ENCODE results near the gene ATIC.

Gene ATIC

DNA sequence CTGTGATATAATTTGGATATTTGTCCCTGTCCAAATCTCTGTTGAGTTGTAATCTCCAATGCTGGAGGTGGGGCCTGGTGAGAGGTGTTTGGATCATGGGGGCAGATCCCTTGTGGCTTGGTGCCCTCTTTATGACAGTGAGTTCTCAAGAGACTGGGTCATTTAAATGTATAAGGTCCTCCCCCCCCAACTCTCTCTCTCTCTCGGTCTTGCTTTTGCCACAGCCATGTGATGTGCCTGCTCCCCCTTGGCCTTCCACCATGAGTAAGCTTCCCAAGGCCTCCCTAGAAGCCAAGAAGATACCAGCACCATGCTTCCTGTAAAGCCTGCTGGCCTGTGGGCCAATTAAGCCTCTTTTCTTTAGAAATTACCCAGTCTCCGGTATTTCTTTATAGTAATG, 65.4 kb downstream of the ATIC start:
- DNase-seq, result no peak

DNA sequence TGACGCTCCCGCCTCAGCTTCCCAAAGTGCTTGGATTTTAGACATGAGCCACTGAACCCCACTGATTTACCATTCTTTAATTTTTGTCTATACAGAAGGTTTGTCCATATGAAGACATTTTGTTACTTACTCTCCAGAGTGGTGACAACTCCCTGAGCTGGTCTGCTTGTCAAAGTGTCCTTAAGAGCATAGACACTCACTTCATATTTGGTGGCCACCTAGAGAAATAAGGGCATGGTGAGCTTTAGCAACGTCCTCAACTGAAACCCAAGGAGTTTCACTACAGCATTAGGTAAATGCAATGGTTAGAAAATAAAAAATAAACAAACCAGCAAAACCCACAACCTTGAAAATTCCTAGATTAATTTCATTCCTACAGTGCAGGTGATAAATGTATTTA, 66.2 kb downstream of the ATIC start:
- DNase-seq, result no peak

DNA sequence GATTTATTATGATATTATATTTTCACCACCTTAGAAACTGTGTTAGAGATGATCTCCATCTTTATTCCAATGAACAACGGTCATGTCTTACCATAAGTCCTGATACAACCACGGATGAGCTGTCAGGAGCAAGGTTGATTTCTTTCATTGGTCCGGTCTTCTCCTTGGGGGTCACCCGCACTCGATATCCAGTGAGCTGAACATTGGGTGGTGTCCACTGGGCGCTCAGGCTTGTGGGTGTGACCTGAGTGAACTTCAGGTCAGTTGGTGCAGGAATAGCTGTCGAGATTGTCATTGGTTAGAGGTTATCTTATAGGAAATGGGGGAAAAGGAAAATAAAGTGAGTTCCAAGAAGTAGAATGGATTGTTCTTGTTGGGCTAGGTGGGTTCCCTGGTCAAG, 67.2 kb downstream of the ATIC start:
- DNase-seq, result no peak

DNA sequence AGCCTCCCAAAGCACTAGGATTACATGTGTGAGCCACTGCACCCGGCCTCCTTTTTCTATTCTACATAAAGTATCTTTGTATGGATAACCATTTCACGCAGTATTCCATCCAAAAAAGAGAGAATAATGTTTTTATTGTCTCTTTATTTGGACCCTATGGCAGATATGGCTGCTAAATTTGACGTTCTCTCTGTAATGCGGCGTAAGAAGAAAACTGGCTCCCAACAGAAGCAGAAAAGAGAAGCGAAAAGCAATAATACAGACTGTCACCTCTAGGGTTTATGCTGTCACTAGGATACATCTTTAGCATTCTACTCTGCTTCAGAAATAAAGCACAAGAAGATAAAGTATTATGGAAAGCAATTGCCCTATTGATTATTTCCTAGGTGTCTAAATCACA, 68.1 kb downstream of the ATIC start:
- DNase-seq, result no peak

DNA sequence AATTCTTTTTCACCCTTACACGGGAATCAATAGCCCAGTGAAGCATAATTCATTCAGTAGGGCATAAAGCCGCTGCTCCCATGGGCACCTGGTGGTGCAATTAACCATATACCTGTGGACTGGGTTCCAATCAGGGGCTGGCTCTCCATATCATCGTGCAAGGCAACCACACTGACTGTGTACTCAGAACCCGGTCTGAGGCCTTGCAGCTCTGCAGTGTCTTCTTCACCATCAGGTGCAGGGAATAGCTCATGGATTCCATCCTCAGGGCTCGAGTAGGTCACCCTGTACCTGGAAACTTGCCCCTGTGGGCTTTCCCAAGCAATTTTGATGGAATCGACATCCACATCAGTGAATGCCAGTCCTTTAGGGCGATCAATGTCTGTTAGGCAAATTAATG, 68.8 kb downstream of the ATIC start:
- DNase-seq, result no peak

DNA sequence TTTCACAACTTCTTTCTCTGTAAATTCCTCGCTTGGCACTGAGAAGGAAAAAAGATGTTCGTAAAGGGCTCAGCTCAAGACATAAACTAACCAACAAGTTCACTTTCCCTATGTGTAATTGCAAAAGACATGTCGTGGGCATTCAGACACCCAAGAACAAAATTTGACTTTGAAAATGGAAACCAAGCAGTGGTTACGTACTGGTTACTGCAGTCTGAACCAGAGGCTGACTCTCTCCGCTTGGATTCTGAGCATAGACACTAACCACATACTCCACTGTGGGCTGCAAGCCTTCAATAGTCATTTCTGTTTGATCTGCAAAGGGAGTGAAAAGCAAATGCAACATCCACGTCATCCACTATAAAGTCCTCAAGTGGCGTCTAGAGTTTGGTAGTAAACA, 70.2 kb downstream of the ATIC start:
- no peak for DNase-seq

DNA sequence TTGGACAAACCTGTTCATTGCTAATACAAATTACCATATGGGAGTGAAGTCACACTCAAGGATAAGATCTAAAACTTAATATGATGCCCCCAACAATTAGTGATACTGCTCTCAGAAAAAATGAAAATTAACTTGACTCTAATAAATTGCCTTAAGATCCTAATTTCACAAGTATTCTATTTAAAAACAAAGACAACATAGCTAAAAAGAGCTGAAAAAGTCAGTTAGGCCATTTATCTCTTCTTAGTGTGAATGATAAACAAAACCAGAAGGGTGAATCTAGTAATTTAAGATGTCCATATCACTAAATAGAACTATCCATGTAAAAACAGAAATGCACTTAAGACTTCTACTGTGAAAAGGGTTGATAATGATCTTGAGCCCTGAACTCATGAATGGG, 70.6 kb downstream of the ATIC start:
- DNase-seq, result no peak

DNA sequence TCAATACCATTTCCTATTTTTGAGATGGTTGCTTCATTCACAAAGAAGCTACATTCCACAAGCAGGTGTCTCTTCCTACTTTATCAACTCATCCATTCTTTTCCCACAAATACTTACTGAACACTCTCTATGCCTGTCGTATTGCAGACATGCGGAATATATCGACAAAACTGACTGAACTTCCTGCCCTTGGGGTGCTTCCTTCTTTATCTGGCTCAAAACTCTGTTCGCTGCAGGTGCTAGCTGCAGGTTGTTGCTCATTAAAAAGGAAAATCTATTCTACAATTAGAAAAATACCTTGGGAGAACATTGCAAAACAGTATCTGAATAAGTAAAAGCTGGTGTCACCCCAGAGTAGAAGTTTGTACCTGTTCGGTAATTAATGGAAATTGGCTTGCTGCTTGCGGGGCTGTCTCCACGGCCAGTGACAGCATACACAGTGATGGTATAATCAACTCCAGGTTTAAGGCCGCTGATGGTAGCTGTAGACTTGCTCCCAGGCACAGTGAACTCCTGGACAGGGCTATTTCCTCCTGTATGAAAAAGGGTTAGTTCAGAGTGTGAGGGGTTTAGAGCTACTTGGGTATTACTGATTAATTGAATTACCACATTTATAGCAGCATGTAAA, 71.9 kb downstream of the ATIC start:
- no peak for DNase-seq

DNA sequence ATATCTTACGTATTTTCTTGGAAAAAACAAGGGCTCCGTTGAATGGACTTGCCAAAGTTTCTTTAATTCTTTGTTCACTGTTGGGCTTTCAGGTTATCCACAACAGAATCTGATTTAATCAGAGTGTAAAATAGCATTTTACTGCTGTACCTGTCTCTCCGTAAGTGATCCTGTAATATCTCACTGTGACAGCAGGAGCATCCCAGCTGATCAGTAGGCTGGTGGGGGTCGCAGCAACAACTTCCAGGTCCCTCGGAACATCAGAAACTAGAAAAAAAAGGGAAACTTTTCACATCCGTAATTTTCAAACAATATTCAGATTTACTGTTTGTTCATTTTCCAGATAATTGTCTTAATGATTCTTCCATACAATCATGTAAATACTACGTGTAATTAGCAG, 72.9 kb downstream of the ATIC start:
- no peak for DNase-seq

DNA sequence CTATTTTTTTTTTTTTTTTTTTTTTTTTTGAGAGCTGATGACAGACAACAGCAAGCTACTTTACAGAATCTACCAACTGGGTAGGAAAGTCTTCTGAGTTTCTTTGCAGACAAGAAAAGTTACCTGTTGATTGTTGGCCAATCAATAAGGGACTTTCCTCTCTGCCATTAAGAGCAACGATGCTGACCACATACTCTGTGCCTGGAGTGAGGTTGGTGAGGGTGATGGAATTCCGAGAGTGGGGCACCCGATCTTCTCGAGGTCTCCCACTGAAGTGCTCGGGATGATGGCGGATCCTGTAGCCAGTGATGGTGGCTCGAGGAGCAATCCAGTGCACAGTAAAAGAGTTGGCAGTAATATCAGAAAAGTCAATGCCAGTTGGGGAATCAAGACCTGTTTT, 74.7 kb downstream of the ATIC start:
- no peak for DNase-seq

DNA sequence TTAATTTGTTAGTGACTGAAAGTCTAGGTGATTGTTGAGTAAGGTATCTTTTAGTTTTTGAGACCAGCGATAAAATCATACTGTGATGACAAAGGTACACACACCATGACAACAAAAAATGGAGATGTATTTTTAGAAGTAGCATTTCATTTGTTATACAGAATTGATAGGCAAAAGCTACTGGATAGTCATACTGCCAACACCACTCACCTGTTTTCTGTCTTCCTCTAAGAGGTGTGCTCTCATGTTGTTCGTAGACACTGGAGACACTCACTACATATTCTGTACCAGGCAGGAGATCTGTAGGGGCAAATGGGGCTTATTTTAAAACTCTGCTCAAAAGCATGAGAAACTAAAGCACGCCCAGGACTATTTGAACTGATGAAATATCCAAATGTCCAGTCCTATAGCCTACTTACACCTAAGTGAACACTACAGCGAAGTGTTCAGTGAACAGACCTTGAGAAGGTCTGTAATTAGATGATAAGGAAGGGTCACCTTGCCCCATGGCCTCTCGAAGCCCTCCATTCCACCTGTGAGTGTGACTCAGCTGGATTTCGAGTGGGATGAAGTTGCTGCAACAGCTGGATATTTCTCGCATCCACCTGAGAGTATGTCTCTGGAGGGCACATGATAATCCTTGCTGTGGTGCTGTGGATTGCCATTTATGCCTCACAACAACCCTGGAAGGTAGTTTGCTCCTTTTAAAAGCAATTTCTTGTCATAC, 76.3 kb downstream of the ATIC start:
- no peak for DNase-seq

DNA sequence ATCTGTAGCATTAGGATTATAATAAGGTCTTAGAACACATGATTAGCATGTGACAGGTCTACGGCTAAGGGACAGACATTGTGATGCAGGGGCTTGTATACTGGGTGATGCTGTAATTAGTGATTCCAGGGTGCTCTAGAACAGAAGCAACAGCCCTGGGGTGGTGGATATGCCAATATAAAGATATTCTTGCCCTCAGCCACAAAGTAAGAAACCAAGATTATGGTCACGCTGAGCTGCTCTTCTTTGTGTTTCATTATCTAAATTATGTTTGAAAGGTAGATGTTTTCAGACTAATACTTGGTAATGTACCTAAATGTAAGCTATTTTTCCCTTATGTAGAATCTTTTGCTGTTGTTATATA, 78.7 kb downstream of the ATIC start:
- DNase-seq, result no peak

DNA sequence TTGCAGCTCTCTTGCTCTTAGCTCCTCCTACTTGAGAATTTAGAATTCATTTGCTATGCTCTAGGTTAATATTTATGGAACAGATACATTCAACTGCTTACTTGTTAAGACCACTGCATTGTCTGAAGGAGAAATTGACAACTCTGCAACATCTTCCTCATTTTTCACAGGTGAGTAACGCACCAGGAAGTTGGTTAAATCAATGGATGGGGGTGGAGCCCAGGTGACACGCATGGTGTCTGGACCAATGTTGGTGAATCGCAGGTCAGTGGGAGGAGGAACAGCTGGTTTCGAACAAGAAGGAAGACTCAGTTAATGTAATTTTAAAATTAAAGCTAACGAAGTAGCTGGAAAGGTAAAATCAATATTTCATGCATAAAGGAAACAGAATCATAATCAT, 79.7 kb downstream of the ATIC start:
- no peak for DNase-seq

DNA sequence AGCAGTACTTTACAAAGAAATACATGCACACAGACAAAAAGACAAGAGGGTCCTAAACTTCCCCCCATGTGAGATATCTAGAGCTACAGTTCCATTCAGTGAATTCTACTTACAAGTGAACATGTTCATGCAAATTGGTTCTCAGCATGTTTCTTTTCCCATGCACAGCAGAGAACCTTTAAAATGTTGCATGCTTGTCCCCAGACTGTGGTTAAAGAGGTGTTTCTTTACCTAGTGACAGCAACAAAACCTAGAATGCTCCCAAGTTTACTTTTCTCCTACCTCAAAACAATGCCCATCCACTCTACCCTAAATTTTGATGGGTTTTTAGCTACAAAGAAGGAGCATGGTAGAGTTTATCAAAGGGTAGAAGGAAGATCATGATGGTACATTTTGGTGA, 80.3 kb downstream of the ATIC start:
- DNase-seq, result no peak

DNA sequence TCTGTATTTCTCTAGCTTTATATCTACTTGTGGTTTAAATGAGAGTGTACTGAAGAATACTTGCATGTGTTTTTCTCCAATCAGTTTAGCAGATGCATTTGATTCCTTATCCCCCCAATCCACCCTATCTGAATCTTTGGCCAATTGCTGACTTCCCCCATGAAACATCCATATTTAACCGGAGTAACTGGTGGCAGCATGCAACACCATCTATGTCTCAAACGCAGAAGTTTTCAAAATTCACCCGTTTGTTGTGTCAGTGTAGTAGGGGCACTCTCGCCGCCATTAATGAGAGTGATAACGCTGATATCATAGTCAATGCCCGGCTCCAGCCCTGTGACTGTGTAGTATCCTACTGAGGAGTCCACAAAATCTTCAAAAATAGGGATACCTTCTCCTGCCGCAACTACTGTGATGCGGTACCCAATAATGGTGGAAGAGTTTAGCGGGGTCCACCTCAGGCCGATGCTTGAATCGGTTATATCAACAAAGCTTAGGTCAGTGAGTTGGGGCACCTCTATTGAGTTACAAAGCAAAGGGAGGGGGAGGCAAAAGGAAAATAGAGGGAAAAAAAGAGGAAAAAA, 80.9 kb downstream of the ATIC start:
- no peak for DNase-seq

DNA sequence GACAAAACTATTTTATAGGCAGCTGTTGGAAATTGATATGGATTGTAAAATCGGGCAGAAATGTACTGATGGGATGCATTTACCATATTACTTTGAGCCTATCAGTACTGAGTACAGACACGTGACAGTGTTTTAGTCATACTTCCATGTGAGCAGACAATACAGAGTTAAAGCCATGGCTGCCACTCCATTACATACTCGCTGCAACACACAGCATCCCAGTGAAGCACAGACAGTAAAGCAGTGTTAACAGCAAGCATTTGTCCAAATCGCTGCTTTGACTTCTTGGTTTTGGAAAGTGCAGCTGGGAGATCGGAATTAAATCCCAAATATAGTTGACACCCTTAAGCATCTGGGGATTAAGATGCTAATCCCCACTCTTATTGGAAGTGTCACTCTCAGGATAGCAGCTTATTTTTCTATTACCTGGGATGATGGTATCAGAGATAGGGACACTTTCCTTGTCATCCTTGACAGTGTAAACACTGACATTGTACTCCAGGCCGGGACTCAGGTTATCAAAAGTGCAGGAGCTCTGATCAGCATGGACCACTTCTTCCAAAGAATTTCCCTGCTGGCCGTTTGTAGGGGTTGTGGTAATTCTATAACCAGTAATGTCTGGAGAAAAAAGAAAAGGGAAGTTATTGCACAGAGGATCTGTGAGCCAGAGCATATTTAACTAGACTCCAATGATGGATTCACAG, 82.4 kb downstream of the ATIC start:
- no peak for DNase-seq

DNA sequence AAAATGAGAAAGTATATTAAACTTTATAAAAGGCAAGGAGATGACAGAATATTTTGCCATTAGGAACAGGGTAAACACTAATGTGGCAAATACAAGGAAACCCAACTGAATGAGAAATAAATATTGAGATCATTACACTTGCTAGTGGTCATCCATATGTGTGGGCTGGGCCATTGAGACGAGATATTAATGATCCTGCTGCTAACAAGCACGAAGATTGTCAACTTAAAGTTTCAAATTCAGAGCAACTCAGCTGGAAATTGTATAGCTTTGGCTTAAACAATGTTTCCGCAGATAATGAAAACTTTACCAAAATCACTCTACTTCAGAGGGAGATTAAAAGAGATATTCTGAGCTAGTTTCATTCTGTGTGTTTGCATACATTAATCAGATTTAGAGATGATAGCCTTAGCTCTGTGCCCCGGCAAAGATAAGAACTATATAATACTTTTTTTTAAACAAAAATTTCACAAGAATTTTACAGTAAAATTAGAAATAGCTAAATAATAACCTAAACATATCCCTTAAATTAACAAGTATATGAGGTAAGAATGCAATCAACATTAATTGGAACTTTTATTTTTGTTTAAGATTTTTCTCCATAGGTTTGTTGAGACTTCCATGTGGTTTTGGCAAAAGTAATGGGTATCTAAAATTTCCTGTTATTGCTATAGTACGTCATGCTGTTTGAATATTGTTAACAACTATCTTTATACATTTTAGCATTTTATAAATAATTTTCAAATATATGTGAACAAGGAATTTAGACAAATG, 84.0 kb downstream of the ATIC start:
- DNase-seq, result no peak

DNA sequence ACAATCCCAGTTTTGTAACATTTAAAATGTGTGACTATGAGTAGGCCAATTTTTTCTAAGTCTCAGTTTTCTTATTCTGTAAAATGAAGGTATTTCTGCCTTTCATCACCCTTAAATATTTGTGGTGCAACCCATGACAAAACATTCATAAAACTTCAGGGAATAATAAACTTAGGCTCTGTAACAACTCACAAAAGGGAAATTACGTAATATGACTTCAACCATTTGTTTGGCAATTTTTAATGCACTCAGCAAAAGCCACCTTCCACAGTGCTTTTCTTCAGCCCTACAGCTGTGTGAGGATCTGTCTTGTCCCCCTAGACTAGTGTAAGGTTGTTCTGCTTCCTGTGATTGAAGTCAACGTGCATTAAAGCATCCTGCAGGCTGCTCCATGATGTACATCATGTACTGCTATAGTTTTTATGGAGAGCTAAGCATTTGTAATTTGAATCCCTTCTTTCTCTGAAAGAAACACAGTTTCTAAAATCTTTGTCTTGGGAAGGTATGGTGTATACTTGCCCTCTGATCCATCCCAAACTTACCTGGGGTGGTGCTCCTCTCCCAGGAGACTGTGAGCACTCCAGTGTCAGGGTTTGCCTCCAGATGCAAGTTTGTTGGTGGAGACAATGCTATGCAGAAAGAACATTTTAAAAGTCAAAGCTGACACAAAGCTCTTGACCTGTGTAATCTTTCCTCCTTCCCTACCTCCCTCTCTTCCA, 84.9 kb downstream of the ATIC start:
- no peak for DNase-seq

DNA sequence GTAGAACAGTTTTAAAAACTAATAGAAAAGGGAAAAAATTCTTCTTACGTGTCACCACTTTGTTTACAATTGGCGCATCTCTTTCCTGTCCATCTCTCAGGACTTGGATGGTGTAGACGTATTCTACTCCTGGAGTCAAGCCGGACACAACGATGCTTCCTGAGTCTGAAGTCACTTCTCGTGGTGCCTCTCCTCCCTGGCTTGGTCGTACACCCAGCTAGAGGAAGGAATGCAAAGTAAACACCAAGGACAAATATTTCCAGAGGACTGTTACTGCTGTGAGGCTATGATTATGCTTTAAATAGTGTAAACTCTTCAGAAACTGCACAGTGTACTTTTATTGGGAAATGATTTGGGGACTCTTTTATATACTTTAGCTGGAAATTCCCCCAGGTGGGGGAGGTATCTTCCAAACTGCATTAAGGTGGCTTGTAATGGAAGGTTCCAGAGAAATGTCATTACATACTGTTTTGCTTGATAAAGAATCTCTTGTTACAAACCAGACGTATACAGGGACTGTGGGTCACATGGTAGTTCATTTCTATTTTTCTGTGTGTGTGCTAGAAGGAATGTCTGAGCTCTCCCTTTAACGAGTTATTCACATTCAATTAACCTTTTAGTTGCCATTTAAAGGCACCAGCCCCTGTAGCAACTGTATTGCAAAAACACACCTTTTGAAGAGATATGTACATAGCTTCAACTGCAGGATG, 85.9 kb downstream of the ATIC start:
- DNase-seq, result no peak

DNA sequence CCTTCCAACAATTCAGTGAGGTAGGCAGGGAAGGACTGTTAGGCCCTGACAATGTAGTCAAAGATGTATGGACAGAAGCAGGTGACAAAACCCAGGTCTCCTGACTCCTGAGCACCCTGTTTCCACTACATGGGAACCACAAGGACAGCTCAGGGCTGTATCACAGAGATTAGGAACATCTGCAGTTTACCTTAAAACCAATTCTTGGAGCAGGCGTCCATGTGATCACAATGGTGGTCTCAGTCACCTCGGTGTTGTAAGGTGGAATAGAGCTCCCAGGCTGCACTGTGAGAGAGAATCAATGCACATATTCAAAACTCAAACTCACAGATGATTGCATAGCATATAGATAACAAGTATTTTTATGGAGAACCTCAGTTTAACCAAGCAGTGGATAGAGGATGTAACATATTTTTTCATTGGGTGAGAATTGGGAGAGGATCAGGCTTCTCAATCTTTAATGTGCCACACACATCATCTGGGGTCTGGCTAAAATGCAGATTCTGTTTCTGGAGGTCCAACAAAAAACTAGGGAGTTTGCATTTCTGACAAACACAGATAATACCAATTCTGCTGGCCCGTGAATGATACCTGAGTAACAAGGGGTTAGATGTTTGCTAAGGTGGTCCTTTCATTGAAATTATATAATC, 87.3 kb downstream of the ATIC start:
- no peak for DNase-seq
